Activated gamma-delta T cell (primary cell): ENCODE data around the gene TNFRSF25.
"Not testable (repeated sequence)": the region's sequence is repeated elsewhere in the genome, so short reads cannot be mapped to it uniquely, and the experiment has no call there.

Experiments used
- DNase-seq: peaks from one replicate; lab custom pipeline; 2025; lab: John Stamatoyannopoulos, UW

The TNFRSF25 gene

DNA sequence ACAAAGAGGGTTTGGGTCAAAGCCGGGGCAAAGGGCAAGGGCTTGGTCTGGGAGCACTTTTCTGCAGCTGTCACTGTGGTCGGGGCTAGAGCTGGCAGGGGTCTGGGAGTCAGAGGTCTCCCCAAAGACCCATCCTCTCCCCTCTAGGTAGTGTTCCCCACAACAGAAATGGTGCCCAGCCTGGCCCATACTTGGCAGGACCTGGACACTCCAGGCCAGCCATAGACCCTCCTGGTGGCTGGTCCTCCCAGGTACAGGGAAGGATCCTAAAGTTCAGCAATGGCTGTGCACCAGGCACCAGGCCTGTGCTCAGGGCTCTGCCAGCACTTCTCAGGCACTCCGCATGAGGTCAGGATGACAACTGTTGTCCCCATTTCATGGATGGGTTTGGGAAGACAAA is 30.4 kb downstream of the TNFRSF25 start:
- no peak for DNase-seq

DNA sequence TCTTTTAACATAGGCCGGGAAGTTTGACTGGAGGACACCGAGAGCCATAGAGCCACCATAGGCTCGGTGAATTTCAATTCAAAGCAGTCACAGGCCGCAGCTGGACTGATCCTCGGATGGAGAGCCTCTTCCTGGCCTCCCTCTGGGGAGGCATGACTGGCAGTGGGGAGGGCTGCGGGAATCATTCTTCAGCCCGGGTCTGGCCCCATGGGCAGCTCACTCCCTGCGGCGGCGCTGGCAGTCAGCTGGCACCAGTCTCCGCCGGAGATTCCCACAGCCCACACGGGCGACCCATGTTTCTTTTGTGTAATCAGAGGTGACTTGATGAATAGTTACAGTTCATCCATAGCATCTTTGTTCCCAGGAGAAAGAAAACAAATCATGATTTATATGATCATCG is 30.8 kb downstream of the TNFRSF25 start:
- DNase-seq: no peak

DNA sequence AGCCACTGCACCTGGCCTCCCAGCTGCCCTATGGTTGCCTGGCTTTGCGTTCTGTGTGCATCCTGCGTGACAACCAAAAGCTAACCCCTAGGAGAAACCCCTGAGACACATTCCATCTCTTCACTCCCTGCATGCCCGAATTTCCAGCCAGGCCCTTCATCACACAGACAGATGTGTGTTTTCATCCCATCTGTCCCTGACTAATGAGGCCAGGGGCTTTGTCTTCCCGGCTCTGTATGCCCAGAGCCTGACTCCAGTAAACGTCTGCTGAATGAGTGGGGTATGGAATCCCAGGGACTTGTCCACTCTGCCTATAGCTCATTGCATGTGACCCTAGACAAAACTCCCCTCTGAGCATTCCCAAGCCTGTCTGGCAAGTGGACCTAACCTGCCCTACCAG is 31.8 kb downstream of the TNFRSF25 start:
- no peak for DNase-seq

DNA sequence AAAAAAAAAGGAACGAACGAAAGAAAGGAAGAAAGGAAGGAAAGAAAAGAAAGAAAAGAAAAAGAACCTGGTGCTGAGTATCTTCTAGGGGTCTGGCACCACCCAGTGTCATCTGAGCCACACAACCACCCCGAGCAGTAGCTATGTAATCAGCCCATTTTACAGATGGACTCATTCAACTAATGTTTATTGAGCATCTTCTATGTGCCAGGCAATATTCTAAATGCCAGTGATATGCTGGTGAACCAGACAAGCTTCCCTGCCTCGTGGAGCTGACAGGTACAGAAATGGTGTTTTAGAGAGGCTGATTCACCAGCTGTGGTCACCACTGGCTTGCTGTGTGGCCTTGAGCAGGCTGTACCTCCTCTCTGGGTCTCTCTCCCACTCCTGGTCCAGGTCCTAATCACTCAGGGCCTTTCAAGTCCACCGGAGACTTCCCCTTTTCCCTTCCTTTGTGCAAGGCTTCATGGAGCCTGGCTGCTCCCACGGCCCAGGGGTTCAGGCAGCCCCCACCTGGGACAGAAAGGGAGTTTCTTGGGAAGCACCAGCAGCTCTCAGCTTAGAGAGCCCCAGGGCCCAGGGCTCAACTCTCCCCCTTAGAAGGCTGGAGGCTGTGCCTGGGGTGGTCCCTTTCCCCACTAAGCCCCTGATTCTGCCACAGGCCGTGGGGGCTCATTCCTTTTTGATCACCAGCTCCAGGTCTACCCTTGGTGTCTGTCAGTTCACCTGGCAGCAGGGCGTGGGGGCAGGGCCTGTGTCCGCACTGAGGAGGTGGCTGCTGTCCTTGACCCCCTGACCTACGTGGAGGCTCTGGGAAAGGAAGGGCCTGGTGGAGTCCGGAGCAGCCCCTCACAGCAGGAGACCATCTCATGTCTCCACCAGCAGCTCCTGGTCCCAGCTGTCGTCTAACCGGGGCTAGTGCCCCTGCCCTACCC is 34.1 kb downstream of the TNFRSF25 start:
- DNase-seq: not testable (repeated sequence)

DNA sequence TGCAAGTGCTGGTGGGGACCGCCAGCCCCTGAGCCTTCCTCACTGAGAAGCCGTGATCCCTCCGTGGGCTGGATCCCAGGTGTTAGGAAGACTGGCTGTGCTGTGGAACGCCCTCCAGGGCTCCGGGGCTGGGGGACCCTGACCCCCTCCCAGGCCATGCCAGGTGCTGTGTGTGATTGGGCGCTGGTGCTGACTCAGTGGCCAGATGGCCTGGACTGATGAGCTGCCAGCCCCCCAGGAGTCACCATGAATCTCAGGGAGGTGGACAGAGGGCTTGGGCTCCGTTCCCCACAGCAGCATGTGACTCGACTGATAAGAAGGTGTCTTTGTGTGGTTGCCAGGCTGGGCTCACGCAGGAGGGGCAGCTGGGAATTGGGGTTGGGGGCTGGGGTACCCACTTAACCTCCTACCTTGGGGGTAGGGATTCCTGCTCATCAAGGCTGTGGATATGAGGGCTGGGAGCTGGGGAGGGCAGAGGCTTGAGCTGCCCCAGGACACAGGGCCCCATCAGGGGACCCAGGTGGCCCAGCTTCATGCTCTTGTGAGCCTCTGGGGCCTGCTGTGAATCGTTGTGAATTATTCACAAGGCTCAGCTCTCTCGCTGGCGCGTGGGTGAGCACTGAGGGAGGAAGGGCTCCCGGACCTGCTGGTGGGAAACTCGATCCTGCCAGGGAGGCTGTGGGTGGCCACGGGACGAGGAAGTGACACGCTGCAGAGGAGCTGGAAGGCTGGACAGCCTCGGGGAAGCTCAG is 36.1 kb downstream of the TNFRSF25 start:
- DNase-seq: not testable (repeated sequence)

DNA sequence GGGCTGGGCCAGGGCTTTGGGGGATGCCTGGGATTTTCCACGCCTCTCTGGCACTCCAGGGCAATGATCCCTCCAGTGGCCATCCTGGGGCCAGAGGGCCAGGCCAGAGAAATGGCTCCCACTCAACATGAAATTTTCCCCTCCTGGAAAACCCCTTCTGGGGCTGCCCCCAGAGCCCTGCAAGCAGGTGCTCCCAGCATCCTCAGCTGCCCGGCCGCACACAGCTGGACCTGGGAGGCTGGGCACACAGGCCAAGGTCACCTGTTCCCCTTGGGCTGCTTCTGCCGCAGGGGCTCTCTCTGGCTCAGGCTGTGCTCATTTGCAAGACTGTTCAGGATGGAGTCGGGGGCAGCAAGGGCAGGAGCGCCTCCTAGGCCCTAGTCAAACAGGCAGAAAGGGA is 37.5 kb downstream of the TNFRSF25 start:
- not testable (repeated sequence) for DNase-seq

DNA sequence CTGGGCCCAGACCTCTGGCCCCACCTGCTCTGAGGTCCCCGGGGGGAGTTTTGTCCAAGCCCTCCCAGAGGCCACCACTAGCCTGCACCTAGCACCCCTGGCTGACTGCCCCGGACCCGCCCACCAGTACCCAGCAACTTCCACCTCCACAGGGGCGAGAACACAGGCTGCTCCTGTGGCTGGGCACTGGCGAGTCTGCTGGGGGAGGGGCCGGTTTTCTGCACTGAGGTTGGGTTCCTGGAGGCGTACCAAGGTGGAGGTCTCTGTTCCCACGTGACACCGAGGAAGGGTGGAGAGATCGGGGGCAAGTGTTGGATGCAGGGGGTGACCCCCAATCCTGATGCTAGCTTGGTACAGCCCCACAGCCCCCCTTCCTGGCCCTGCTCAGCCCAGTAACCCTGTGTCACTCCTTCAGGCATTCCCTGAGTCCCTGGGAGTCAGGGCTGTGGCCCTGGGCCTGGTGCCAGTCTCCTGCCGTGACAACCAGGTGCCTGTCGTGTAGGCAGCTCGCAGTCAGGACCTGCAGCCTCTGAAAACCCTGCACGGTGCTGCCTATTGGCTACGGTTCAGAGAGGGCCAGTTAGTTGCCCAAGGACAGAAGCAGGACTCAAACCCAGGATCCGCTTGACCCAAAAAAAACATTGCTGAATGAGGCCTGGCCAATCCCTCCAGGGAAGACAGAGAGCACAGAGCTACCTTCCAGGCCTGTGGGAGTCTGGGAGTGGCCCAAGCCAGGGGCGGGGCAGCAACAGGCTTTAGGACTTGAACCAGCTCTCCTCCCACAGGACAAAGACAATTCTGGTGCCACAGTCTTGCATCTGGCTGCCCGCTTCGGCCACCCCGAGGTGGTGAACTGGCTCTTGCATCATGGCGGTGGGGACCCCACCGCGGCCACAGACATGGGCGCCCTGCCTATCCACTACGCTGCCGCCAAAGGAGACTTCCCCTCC is 38.3 kb downstream of the TNFRSF25 start:
- DNase-seq: no peak

DNA sequence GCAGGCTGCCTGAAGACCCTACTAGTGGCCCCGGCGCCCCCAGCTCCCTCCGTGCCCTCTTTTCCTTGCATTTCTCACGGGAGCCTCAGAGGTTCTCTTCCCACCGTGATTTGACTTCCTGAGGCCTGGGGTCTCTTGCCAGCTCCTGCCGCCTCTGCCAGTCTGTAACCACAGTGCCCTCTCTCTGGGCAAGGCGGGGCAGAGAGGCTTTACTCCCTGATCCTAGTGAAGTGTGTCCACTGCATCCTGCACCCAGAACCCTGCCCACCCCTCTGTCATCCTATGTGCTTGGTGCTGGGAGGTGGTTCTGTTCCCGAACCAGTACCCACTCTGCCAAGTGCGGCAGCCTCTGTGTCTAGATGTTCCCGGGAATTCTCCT is 39.0 kb downstream of the TNFRSF25 start:
- no peak for DNase-seq

DNA sequence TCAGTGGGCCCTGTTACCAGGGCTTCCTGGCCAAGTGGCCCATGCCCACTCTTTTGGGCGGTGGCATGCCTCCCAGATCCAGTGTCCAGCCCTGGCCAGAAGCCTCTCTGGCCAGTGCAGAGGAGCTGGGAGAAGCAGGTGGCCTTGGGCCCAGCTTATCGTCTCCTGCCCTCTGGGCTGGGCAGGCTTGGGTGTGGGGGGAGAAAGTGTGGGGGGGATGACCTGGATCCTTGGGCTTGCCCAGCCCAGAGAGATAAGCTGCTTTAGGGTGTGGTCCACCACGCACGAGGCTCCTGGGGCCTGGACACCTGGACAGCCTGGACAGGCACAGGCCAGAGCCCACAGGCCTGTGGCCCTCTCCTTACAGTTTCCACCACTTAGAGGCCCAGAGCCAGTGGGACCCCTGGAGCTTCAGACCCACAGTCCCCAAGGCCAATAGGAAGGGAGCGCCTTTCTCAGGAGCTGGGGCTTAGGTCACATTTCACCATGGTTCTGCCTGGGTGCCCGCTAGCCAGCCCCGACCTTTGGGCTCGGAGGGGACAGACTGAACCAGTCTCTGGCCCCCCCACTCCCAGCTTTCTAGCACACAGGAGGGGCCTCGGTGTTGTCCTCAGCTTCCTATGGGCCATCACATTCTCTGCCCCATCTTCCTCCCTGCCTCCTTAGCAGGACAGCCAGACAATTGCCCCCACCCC is 39.5 kb downstream of the TNFRSF25 start:
- DNase-seq: no peak

DNA sequence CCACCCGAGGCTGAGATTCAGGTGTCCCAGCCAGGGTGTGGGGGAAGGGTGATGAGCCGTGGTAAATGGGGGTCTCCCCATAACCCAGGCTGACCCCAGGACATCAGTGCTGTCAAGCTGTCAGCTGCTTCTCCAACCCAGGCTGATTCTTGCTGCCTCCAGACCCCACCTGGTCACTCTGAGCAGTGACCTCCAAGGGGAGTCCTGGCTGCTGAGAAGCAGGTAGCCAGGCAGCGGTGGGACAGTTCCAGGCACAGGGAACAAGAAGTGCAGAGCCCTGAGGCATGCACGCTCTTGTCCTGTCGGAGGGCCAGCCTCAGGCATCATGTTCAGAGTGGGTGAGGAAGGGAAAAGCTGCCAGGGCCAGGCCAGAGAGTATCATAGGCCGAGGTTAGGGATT is 40.3 kb downstream of the TNFRSF25 start:
- no peak for DNase-seq

DNA sequence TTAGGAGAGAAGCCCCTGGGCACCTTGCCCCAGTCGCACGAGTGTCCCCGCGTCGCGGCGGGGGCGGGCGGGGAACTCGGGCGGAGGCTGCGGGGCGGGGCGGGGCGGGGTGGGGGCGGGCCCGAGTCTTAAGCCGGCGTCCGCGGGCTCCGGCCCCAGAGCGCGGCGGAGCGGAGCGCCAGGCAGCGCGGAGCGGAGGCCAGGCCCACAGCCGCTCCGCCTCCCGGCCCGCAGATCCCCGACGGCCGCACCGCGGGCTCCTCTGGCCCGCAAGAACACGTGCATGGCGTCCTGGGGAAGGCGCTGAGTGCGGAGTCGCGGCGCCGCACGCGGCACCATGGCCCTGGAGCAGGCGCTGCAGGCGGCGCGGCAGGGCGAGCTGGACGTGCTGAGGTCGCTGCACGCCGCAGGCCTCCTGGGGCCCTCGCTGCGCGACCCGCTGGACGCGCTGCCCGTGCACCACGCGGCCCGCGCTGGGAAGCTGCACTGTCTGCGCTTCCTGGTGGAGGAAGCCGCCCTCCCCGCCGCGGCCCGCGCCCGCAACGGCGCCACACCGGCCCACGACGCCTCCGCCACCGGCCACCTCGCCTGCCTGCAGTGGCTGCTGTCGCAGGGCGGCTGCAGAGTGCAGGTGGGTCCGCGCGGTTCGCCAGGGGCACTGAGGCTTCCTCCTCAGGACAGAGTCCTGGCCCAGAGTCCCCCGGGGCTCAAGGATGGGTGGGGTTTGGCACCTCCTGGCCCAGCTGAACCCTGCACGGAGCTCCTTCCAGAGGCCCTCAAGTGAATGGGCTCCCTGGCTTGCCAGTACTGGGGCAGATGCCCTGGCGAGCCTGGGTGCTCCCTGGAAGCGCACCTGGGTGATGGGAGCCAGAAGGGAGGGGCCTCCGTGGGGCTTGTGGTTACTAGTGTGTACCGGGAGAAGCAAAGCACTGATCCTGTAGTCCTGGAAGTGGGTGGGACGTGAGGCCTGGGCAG is 41.1 kb downstream of the TNFRSF25 start, which contains the start of gene ESPN:
Gene ESPN (plus strand): TSS at position 158 of the 975 bp plus-strand sequence. CDS start 180 bp downstream, at position 338.
- no peak for DNase-seq

DNA sequence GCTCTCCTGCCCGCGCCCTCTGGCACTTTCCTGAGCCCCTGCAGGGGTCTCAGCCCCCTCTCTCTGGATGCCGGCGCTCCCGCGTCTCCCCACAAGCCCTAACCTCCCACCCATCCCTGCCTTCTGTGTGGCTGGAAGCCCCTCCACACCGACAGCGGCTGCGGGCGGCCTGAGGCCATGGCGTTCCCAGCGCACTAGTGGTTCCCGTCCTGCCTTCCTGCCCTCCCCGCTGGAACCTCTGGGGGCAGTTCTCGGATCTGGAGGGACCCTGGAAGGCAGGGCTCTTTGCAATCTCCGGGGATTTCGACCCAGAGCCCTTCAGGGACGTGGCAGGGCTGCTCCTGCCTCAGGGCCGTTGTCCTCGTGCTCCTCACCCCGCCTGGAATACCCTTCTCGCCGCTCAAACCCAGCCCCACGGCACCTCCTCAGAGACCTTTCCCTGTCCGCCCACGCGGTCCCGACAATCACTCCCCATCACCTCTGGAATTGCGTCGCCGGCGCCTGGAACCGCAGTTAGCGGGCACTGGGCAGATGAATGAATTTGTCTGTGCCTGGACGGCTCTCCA is 41.9 kb downstream of the TNFRSF25 start:
- DNase-seq: no peak

DNA sequence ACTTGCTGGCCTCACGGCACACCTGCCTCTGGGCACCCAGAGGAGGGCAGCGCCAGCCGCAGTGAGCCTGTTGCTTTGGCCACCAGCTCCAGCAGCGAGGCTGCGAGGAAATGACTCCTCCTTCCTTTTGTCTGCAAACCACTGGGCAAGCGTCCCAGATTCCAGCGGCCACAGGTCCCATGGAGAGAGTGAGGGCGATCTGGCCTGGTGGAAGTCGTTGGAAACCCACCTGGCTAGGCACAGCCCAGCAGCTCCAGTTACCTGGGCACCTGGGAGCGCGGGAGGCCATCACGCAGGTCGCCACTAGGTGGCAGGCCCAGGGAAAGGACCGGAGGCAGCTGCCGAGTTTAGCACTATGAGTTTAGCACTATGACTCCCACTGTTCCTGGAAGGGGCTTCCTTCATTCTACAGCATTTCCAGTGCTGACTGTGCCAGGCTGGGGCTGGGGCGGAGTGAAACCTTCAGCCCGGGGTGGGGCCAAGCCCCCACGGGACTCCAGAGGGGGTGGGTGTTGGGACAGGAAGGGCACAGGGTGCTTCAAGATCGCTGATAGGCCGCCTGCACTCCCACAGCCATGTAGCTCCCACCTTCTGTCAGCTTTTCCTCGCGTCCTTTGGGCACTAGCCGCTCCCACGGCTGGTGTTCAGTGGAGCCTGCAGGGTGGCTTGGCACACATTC is 42.5 kb downstream of the TNFRSF25 start:
- DNase-seq: no peak

DNA sequence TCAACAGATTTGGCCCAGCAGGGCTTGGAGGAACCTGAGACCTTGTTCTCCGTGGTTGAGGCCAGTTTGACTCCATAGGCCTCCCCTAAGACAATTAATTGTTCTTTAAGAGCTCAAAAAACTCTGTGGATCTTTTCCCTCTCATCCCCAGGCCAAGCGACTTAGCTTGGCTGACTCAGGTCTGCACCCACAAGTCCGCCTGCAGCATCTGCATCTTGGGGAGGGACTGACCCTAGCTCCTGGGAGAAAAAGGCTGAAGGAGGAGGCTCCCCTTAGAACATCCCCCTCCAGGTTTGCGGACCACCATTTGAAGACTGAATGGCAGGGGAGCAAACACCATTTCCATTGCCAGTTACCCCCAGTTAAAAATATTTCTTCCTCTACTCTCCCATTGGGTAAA is 44.7 kb downstream of the TNFRSF25 start:
- DNase-seq: no peak

DNA sequence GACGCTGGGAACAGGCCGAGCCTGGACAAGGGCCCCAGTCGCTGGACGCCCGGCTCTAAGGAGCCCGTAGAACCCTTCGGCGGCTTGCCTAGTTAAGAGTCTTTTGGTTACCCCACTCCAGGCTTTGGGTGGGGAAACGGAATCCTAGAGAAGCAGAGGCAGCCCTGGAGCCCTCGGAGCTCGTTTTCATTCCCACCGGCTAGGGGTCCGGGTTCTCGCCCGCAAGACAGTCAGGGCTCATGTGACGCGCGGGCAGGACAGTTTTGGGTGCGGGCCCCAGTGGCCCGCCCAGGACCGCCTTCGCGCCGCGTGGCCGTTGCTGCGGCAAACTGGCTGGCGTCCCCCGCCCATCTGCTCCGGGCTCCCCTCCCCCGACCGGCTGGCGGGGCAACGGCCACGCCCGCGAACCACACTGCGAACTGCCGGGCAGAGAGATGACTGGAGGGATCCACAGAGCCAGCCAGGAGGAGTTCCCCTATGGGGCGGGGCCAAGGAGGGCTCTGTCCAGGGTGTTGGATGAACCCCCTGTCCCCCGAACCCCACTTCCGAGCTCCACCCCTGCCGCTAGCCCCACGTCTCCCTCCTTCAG is 45.4 kb downstream of the TNFRSF25 start:
- DNase-seq: no peak

DNA sequence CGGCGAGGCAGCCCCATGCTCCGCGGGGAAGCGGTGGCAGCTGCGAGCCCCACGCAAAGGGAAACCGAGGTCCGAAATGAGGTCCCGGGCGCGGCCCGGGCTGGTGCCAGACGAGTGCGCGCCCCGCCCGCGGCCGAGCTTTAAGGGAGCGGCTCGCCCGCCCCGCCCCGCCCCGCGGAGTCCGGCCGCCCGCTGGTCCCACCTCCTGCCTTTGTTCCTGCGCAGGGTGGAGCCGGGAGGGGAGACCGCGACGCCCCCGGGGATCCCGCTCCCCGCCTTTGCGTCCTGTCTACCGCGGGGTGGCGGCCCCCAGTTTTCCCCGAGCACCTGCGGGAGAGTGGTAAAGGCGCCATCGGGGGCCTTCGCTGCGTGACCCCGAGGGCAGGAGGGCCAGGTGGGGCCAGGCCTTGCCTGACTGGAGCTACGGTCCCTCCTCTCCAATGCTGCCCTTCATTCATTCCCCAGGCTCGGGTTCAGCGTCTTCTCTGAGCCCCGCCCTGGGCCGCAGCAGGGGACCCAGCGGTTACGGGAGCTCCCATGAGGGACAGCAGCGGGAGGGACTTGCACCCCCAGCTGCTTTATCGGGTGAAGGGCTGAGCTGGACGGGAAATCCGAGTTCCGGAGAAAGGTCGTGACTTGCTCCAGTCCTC is 46.0 kb downstream of the TNFRSF25 start, which contains the start of gene HES2:
Gene HES2 (minus strand): TSS at position 116 of the 650 bp plus-strand sequence. CDS start 99 bp downstream, at position 17.
- no peak for DNase-seq

DNA sequence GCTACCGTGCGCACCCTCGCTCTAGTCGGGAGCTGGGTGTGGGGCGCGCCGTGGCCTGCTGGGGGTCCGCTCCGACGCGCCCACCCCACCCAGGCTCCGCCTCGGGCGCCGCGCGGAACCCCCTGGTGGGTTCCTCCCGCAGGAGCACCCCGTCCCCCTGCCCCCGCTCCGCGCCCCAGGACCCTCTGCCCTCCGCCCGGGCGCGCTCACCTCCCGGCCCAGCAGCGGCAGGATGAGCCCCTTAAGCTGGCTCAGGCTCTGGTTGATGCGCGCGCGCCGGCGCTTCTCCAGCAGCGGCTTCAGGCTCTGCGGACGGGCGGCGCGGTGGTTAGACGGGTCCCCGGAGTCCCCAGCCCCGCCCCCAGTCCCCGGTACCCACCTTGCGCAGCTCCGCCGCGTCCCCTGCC is 46.6 kb downstream of the TNFRSF25 start:
- no peak for DNase-seq
